Testis (tissue), 2 donors: ENCODE data around the gene ABHD2.

Source experiments
- POLR2A ChIP-seq: fragments of 450-650 bp; IDR thresholded peaks from one replicate; pipeline ENCODE4 v1.6.1; 2017; ENCODE audit warnings: antibody characterized with exemption, mild to moderate bottlenecking, moderate library complexity
- TF ChIP-seq, protein P1 (sequence below), 3 experiments: fragments of 450-650 bp in 2 of 3; fragments of 200-600 bp in 1 of 3; sonication (generic) in 1 of 3; IDR thresholded peaks; one replicate each; pipeline ENCODE4 v1.5.1; 2016 to 2019; ENCODE audit warnings: antibody characterized with exemption in 3 of 3, mild to moderate bottlenecking in 2 of 3, moderate library complexity in 1 of 3

DNA sequence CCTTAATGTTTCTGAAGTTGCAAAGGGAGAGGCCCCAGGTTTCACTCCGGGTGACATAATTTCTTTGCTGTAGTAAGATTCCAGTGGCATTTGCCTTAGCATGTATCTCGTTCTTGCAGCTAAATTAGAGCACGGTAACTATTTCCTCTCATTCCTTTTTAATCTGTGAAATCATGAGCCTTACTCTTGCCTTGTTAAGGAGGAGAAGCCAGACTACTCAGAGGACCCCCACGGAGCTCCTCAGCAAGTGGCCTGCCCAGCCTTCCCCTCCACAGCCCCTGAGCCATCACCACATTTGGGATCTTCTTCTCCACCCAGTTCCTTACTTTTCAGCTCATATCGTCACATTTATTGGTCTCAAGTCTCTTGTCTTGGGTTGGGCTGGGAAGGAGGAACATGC lies 54.2 kb downstream of the ABHD2 start:
- TF ChIP-seq, protein P1, sequence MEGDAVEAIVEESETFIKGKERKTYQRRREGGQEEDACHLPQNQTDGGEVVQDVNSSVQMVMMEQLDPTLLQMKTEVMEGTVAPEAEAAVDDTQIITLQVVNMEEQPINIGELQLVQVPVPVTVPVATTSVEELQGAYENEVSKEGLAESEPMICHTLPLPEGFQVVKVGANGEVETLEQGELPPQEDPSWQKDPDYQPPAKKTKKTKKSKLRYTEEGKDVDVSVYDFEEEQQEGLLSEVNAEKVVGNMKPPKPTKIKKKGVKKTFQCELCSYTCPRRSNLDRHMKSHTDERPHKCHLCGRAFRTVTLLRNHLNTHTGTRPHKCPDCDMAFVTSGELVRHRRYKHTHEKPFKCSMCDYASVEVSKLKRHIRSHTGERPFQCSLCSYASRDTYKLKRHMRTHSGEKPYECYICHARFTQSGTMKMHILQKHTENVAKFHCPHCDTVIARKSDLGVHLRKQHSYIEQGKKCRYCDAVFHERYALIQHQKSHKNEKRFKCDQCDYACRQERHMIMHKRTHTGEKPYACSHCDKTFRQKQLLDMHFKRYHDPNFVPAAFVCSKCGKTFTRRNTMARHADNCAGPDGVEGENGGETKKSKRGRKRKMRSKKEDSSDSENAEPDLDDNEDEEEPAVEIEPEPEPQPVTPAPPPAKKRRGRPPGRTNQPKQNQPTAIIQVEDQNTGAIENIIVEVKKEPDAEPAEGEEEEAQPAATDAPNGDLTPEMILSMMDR (IDR thresholded peaks at IDR 0.05): no peak
- no peak for TF ChIP-seq POLR2A
